NCI-H2227 (cell line): ENCODE data around the gene CADM1.

ENCODE experiments used
- DNase-seq: peaks from one replicate; lab custom pipeline; 2025; ENCODE audit not compliant: unreplicated experiment; lab: John Stamatoyannopoulos, UW

Gene CADM1

GRCh38 chr11:115132436-115133228, 371.6 kb downstream of the CADM1 start:
- no peak for DNase-seq

DNA sequence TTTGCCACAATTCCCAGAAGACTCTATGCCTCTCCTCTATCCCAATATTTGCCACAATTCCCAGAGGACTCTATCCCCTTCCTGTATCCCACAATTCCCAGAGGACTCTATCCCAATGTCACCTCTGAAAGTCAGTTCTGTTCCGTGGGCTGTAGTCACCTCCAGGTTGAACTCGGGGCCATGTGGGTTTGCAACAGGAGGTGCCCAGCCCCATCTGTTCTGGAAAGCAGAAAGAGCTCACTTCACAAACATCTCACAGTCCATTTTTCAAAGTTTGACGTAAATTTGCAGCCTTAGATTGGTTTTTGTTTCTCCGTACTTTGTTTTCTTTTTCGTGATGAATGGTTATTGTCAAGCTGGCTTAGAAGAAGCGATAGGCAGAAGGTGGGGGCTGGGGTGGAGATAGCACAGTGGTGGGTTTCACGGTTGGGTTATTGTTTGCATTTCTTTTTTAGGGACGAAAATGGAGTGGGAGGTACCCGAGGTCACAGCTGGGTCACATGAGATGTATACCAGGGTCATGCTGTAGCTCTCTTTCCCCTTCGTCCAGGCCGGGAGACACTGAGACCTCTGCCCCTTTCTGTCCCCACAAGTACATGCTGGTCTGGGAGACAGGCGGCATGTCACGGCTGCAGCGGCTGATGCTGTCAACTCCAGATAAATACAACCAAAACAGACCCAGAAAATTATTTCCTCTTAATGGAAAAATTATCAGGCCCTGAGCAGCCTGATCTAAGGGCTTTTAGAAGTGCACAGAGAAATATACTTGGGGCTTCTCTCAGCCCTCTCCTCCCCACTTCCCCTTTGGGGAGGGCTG, 374.5 kb downstream of the CADM1 start:
- DNase-seq = no peak

- DNase-seq = no peak
Measured at GRCh38 chr11:115128226-115128625, 376.0 kb downstream of the CADM1 start.

DNA sequence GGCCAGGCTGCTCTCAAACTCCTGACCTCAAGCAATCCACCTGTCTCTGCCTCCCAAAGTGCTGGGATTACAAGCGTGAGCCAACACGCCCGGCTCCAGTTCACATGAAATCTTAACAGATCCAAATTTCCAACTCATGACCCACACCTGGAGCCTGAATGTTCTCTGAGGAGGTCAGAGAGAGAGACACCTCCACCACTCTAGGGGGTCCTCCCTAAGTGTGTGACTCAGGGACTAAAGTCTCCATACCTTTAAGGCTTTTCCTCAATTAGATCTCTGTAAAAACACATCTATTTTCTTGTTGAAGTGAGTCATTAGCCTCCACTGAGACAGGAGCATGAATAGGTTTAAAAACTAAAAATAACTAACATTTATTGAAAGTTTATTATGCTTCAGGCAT, 376.4 kb downstream of the CADM1 start:
- DNase-seq = no peak

GRCh38 chr11:115126515-115127208, 377.6 kb downstream of the CADM1 start:
- no peak for DNase-seq

DNA sequence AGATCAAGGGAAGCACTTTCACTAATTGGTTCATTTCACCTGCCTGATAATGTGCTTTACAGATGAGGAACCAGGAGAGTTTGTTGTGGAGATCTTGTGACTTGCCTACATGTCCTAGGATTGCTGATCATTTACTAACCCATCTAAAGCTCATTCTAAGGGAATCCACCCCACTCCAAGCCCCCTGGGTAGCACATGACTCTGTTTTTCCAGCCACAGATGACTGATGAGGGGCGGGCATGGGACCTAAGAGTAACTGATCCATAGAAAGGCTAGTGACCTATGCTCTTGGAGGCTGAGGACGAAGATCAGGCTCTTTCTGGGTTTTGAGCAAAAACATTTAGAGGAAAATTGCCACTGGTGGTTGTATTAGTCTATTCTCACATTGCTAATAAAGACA, 378.1 kb downstream of the CADM1 start:
- no peak for DNase-seq

DNA sequence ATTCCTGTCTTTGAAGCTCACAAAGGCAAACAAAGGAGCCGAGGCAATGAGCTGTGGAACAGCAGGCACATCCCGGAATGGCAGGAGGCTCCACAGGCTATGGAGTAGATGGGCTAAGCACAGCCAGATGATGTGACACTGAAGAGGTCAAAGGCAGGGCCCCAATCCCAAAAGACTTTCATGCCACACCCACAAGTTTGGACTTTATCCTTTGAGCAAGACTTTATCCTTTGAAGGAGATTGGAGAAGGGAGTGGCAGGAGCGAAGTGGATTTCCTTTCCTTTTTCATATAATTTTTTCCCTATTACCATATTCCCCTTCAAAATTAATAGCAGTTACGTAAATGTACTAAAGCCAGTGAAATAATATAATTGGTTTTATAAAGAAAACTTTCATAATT, 379.4 kb downstream of the CADM1 start:
- no peak for DNase-seq

DNA sequence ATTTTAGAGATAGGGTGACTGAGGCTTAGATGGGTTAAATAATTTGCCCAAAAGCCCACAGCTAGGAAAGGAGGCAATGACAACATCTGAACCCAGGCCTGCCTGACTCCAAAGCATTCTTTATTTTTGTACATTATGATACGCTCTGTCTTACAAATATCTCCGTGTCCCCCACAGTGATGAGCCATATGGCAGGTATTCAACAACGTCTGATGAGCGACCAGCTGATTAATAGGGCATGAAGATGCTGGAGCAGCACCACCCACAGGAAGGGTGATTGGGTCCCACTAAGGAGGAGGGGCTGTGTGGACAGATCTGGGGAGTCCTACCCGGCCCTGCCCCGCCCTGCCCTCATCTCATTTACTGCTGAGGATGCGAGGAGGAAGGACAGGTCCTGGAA, 380.6 kb downstream of the CADM1 start:
- no peak for DNase-seq

GRCh38 chr11:115122274-115122673, 381.9 kb downstream of the CADM1 start:
- DNase-seq = no peak
